GM12878 (cell line): Measurements from ENCODE around the gene USF3. TPM values are rescaled to one million over a fixed set of nuclear protein-coding genes. Genes with fewer than 3 reads are reported as not detected.

Experiments
- ATAC-seq: fragments of 200-7000 bp; cut with Tn5 transposase; 3 replicates; pipeline ENCODE4 v1.9.1; 2020; ENCODE audit warnings: mild to moderate bottlenecking, moderate library complexity
- BruUV-seq: library from RNA; stranded (reverse); fragments of 400-500 nt; replicated peaks from 2 replicates; lab custom pipeline; 2021; lab: Mats Ljungman, UMichigan
- CTCF ChIA-PET: fragments of 300-600 bp; sonication (Branson Sonifier 250); formaldehyde crosslinking; extraction: SDS; loops from one replicate; lab custom pipeline; 2021; ENCODE audit warnings: inconsistent platforms; lab: Yijun Ruan, JAX
- POLR2A ChIA-PET: fragments of 350-600 bp; formaldehyde crosslinking; extraction: SDS; loops from one replicate; lab custom pipeline; 2021; ENCODE audit warnings: inconsistent platforms; lab: Charles Lee
- RAD21 ChIA-PET: fragments of 300-600 bp; sonication (Branson Sonifier 250); formaldehyde crosslinking; loops from one replicate; lab custom pipeline; 2023; ENCODE audit warnings: antibody characterized with exemption; ENCODE audit not compliant: unreplicated experiment; lab: Charles Lee
- SMC1A ChIA-PET: fragments of 300-600 bp; sonication (Branson Sonifier 250); formaldehyde crosslinking; loops from one replicate; lab custom pipeline; 2023; ENCODE audit not compliant: unreplicated experiment, uncharacterized antibody; lab: Charles Lee
- DNase-seq: peaks from one replicate; pipeline ENCODE4 v3.0.0-alpha.2; 2011; ENCODE audit warnings: low read depth, low spot score
- FAIRE-seq: peaks from 3 replicates; lab custom pipeline; 2011; peaks lifted over from hg19 to GRCh38; lab: Jason Lieb, UNC
- H2AFZ ChIP-seq: 2 replicates; pipeline ENCODE4 v1.6.0; 2011; ENCODE audit warnings: low read depth, low read length, control low read depth; ENCODE audit not compliant: control insufficient read depth
- H3K27ac ChIP-seq: 2 replicates; pipeline ENCODE4 v1.5.1; 2011; ENCODE audit warnings: control low read depth; ENCODE audit not compliant: control insufficient read depth, insufficient read depth
- H3K27me3 ChIP-seq, 2 experiments: replicated peaks in 1 of 2; 2 replicates each; pipeline versions ENCODE4 v1.6.0 to v1.6.1; 2011; ENCODE audit warnings: low read length in 1 of 2; ENCODE audit not compliant: control insufficient read depth in 2 of 2, insufficient read depth in 2 of 2
- H3K36me3 ChIP-seq, 2 experiments: 2 replicates each; pipeline ENCODE4 v1.5.1; 2011; ENCODE audit warnings: low read length in 1 of 2; ENCODE audit not compliant: control insufficient read depth in 2 of 2, insufficient read depth in 2 of 2
- H3K4me1 ChIP-seq: 2 replicates; pipeline ENCODE4 v1.6.1; 2011; ENCODE audit warnings: mild to moderate bottlenecking, low read length, moderate library complexity, mixed read lengths; ENCODE audit not compliant: control insufficient read depth, insufficient read depth
- H3K4me2 ChIP-seq: 2 replicates; pipeline ENCODE4 v1.6.0; 2011; ENCODE audit warnings: control low read depth; ENCODE audit not compliant: control insufficient read depth, insufficient read depth
- H3K4me3 ChIP-seq: fragments of 200-600 bp; sonication (generic); 2 replicates; pipeline ENCODE4 v1.5.1; 2016
- H3K79me2 ChIP-seq: 2 replicates; pipeline ENCODE4 v1.6.0; 2011; ENCODE audit warnings: low read length; ENCODE audit not compliant: control insufficient read depth, insufficient read depth
- H3K9ac ChIP-seq: 2 replicates; pipeline ENCODE4 v1.8.0; 2011; ENCODE audit warnings: low read length, control low read depth, mixed read lengths; ENCODE audit not compliant: control insufficient read depth, insufficient read depth
- H3K9me3 ChIP-seq: replicated peaks from 3 replicates; pipeline ENCODE4 v1.5.1; 2011; ENCODE audit warnings: mild to moderate bottlenecking, low read length; ENCODE audit not compliant: control insufficient read depth, insufficient read depth
- H4K20me1 ChIP-seq: 2 replicates; pipeline ENCODE4 v1.6.0; 2011; ENCODE audit not compliant: control insufficient read depth, insufficient read depth
- ASH2L ChIP-seq: fragments of 300-600, 200-600 bp; sonication (generic); IDR thresholded peaks from 2 replicates; pipeline ENCODE4 v1.6.1; 2017; ENCODE audit warnings: low read depth, mild to moderate bottlenecking, borderline replicate concordance
- BMI1 ChIP-seq: fragments of 450-650 bp; IDR thresholded peaks from 2 replicates; pipeline ENCODE4 v1.6.1; 2016; ENCODE audit warnings: mild to moderate bottlenecking, moderate library complexity, borderline replicate concordance
- BRCA1 ChIP-seq: IDR thresholded peaks from 2 replicates; pipeline ENCODE4 v1.6.1; 2011; ENCODE audit warnings: low read depth, low read length, improper control_type of control experiment
- ESRRA ChIP-seq: IDR thresholded peaks from 2 replicates; pipeline ENCODE4 v1.6.1; 2012; ENCODE audit warnings: mild to moderate bottlenecking, low read length, improper control_type of control experiment
- HDGF ChIP-seq: fragments of 450-650 bp; IDR thresholded peaks from 2 replicates; pipeline ENCODE4 v1.6.1; 2016; ENCODE audit warnings: antibody characterized with exemption
- JUNB ChIP-seq: IDR thresholded peaks from 2 replicates; pipeline ENCODE4 v1.6.1; 2016; ENCODE audit warnings: antibody characterized with exemption, mild to moderate bottlenecking
- MYB ChIP-seq: fragments of 150-350 bp; IDR thresholded peaks from 2 replicates; pipeline ENCODE4 v1.6.1; 2014; ENCODE audit warnings: mild to moderate bottlenecking, low read depth, low read length, borderline replicate concordance
- RUNX3 ChIP-seq: IDR thresholded peaks from 2 replicates; pipeline ENCODE4 v1.6.1; 2012; ENCODE audit warnings: low read length, inconsistent platforms
- SIN3A ChIP-seq: IDR thresholded peaks from 2 replicates; pipeline ENCODE4 v1.6.1; 2012; ENCODE audit warnings: low read depth, low read length, improper control_type of control experiment
- SP1 ChIP-seq: IDR thresholded peaks from one replicate; pipeline ENCODE4 v1.6.1; 2011; ENCODE audit warnings: low read depth, low read length
- SRF ChIP-seq, 2 experiments: IDR thresholded peaks; 2 replicates each; pipeline ENCODE4 v1.6.1; 2011; ENCODE audit warnings: low read depth in 2 of 2, low read length in 2 of 2, mild to moderate bottlenecking in 1 of 2, moderate library complexity in 1 of 2
- ZNF207 ChIP-seq: fragments of 450-650 bp; IDR thresholded peaks from 2 replicates; pipeline ENCODE4 v1.6.1; 2014; ENCODE audit warnings: antibody characterized with exemption, mild to moderate bottlenecking, borderline replicate concordance
- ZNF384 ChIP-seq: IDR thresholded peaks from 2 replicates; pipeline ENCODE4 v1.6.1; 2012; ENCODE audit warnings: low read depth, mild to moderate bottlenecking, low read length, improper control_type of control experiment, borderline replicate concordance
- ZNF622 ChIP-seq: fragments of 450-650 bp; IDR thresholded peaks from 2 replicates; pipeline ENCODE4 v1.6.1; 2017; ENCODE audit warnings: mild to moderate bottlenecking, inconsistent platforms
- ZSCAN29 ChIP-seq: fragments of 450-650 bp; IDR thresholded peaks from 2 replicates; pipeline ENCODE4 v1.6.1; 2017; ENCODE audit warnings: mild to moderate bottlenecking, moderate library complexity
- ZZZ3 ChIP-seq: IDR thresholded peaks from 2 replicates; pipeline ENCODE4 v1.6.1; 2011; ENCODE audit warnings: low read depth; ENCODE audit not compliant: control insufficient read depth, insufficient read length
- in situ Hi-C: fragments of 300-500 bp; cut with MboI; formaldehyde crosslinking; loops from 9 replicates; pipeline ENCODE4 v1.14.3; 2018; ENCODE audit warnings: mixed read lengths
- intact Hi-C: fragments of 100-400 bp; cut with micrococcal nuclease; formaldehyde crosslinking; loops from one replicate; pipeline ENCODE4 v1.14.2; 2022; ENCODE audit not compliant: unreplicated experiment
- polyA plus RNA-seq, 11 experiments: library from polyadenylated mRNA; depleted of rRNA in 4 of 11; unstranded in 6 of 11; stranded (reverse) in 5 of 11; fragments of >200 nt; fragmentation: Nextera tagmentation in 4 of 11; fragmentation: Illumina TruSeq in 1 of 11; extraction: Ambion mirVana in 4 of 11; extraction: Trizol in 1 of 11; gene quantifications; 1 replicate in 1 of 11; 2 replicates in 10 of 11; pipeline versions ENCODE4 v1.2.1 to v1.2.3, GENCODE V29; 2011 to 2016; ENCODE audit warnings: inconsistent platforms in 2 of 11, missing spikeins in 2 of 11, low read depth in 1 of 11
- total RNA-seq, 4 experiments: library from RNA; depleted of rRNA in 3 of 4; stranded (reverse); fragments of >200 nt in 3 of 4; fragmentation: Illumina TruSeq in 1 of 4; extraction: Trizol in 1 of 4; gene quantifications; 2 replicates each; pipeline versions ENCODE4 v1.2.1 to v1.2.3, GENCODE V29; 2013 to 2021
- TF ChIP-seq, protein P1 (sequence below): fragments of 450-650 bp; IDR thresholded peaks from 2 replicates; pipeline ENCODE4 v1.6.1; 2017; ENCODE audit warnings: mild to moderate bottlenecking, moderate library complexity
- TF ChIP-seq, protein P2 (sequence below): fragments of 450-650 bp; formaldehyde crosslinking; IDR thresholded peaks from 2 replicates; pipeline ENCODE4 v1.5.0; 2022; ENCODE audit warnings: mild to moderate bottlenecking, missing genetic modification characterization

The USF3 gene
- total and polyA plus RNA-seq, 10 of the 15 experiments (the other 5 are each of a cell fraction or from before 2014, with no cell fraction given), result 3.1 to 15.9 (median 7.8) TPM

DNA sequence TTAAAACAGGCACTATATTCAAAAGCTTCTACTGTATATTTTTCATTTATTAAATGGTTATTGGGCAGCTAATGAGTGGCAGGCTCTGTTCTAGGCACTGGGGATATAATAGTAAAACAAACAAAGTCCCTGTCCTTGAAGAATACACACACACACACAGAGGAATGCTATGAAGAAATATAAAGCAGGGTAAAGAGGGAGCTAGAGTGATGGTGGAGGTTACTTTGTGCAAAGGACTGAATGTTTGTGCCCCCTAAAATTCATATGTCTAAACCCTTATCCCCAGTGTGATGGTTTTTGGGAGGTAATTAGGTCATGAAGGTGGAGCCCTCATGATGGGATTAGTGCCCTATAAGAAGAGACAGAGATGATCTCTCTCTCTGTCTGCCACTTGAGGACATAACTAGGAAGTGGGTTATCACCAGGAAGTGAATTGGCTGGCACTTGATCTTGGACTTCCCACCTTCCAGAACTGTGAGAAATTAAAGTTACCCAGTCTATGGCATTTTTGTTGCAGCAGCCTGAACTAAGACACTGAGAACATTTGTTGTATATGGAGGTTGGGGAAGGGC is 31.8 kb downstream of the USF3 start:
- RAD21 ChIA-PET, result no interaction called here
- no peaks in the 10 kb centered on the region for H3K79me2 ChIP-seq
- no peak overlapping the region for H3K4me3 ChIP-seq
- H3K27me3 ChIP-seq, result no peaks in the 10 kb centered on the region
- H3K9ac ChIP-seq, result no peak overlapping the region
- no peak overlapping the region for H3K4me2 ChIP-seq
- in situ Hi-C loops, result no loop called here
- TF ChIP-seq MYB (no peak), RUNX3 (no peak), SP1 (no peak), ZNF622 (no peak), ZNF384 (no peak), HDGF (no peak), ZZZ3 (no peak), SIN3A (no peak), BRCA1 (no peak), JUNB (no peak), SRF (IDR thresholded peaks at IDR 0.05; ENCODE audit: low read depth in 2 of 2, low read length in 2 of 2) (no peak), ASH2L (no peak), ZNF207 (no peak), BMI1 (no peak), ZSCAN29 (no peak), ESRRA (no peak)
- TF ChIP-seq, protein P1, sequence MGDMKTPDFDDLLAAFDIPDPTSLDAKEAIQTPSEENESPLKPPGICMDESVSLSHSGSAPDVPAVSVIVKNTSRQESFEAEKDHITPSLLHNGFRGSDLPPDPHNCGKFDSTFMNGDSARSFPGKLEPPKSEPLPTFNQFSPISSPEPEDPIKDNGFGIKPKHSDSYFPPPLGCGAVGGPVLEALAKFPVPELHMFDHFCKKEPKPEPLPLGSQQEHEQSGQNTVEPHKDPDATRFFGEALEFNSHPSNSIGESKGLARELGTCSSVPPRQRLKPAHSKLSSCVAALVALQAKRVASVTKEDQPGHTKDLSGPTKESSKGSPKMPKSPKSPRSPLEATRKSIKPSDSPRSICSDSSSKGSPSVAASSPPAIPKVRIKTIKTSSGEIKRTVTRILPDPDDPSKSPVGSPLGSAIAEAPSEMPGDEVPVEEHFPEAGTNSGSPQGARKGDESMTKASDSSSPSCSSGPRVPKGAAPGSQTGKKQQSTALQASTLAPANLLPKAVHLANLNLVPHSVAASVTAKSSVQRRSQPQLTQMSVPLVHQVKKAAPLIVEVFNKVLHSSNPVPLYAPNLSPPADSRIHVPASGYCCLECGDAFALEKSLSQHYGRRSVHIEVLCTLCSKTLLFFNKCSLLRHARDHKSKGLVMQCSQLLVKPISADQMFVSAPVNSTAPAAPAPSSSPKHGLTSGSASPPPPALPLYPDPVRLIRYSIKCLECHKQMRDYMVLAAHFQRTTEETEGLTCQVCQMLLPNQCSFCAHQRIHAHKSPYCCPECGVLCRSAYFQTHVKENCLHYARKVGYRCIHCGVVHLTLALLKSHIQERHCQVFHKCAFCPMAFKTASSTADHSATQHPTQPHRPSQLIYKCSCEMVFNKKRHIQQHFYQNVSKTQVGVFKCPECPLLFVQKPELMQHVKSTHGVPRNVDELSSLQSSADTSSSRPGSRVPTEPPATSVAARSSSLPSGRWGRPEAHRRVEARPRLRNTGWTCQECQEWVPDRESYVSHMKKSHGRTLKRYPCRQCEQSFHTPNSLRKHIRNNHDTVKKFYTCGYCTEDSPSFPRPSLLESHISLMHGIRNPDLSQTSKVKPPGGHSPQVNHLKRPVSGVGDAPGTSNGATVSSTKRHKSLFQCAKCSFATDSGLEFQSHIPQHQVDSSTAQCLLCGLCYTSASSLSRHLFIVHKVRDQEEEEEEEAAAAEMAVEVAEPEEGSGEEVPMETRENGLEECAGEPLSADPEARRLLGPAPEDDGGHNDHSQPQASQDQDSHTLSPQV, result no peak
- TF ChIP-seq, protein P2, sequence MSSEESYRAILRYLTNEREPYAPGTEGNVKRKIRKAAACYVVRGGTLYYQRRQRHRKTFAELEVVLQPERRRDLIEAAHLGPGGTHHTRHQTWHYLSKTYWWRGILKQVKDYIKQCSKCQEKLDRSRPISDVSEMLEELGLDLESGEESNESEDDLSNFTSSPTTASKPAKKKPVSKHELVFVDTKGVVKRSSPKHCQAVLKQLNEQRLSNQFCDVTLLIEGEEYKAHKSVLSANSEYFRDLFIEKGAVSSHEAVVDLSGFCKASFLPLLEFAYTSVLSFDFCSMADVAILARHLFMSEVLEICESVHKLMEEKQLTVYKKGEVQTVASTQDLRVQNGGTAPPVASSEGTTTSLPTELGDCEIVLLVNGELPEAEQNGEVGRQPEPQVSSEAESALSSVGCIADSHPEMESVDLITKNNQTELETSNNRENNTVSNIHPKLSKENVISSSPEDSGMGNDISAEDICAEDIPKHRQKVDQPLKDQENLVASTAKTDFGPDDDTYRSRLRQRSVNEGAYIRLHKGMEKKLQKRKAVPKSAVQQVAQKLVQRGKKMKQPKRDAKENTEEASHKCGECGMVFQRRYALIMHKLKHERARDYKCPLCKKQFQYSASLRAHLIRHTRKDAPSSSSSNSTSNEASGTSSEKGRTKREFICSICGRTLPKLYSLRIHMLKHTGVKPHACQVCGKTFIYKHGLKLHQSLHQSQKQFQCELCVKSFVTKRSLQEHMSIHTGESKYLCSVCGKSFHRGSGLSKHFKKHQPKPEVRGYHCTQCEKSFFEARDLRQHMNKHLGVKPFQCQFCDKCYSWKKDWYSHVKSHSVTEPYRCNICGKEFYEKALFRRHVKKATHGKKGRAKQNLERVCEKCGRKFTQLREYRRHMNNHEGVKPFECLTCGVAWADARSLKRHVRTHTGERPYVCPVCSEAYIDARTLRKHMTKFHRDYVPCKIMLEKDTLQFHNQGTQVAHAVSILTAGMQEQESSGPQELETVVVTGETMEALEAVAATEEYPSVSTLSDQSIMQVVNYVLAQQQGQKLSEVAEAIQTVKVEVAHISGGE, result no peak
- BruUV-seq, result no TSS peak
- CTCF ChIA-PET, result no interaction called here
- ATAC-seq (no peak), DNase-seq (no peak), FAIRE-seq (no peak)
- SMC1A ChIA-PET, result interaction anchor here (1.0 kb wide), 1 partner anchor 72 kb away, joined by 3 read pairs; no protein-coding TSS in a partner anchor
- H3K27ac ChIP-seq, result no peak overlapping the region
- no peaks in the 10 kb centered on the region for H3K9me3 ChIP-seq
- H2AFZ ChIP-seq, result no peak overlapping the region
- H4K20me1 ChIP-seq, result no peaks in the 10 kb centered on the region
- intact Hi-C loops, result no loop called here
- POLR2A ChIA-PET, result no interaction called here
- peaks cover 2 to 3% of the 10 kb centered on the region in 2 experiments for H3K36me3 ChIP-seq
- peaks cover 3% of the 10 kb centered on the region; the same call in 1 of the 2 replicates for H3K4me1 ChIP-seq
